Panc1 (cell line): ENCODE results near the gene MBOAT7. TPM values are rescaled to one million over a fixed set of nuclear protein-coding genes. Genes with fewer than 3 reads are reported as not detected.

Experiments used
- ATAC-seq: fragments of 200-7000 bp; cut with Tn5 transposase; 2 replicates; pipeline ENCODE4 v1.9.1; 2020; ENCODE audit warnings: mild to moderate bottlenecking, moderate library complexity
- BruUV-seq: library from RNA; stranded (reverse); fragments of 400-500 nt; replicated peaks from 2 replicates; lab custom pipeline; 2021; lab: Mats Ljungman, UMichigan
- CTCF ChIA-PET: fragments of 300-600 bp; sonication (Branson Sonifier 250); formaldehyde crosslinking; loops from one replicate; lab custom pipeline; 2022; ENCODE audit warnings: antibody characterized with exemption; lab: Charles Lee
- POLR2A ChIA-PET: fragments of 300-600 bp; sonication (Branson Sonifier 250); formaldehyde crosslinking; loops from one replicate; lab custom pipeline; 2022; ENCODE audit warnings: antibody characterized with exemption; lab: Charles Lee
- DNase-seq: peaks from one replicate; pipeline ENCODE4 v3.0.0-alpha.2; 2010; ENCODE audit warnings: low read depth, low spot score
- H3K27ac ChIP-seq: 2 replicates; pipeline ENCODE4 v1.5.1; 2011; ENCODE audit warnings: mild to moderate bottlenecking, low read length, inconsistent platforms
- H3K27me3 ChIP-seq: fragments of 200-500 bp; sonication (Bioruptor generic); 2 replicates; pipeline ENCODE4 v1.6.0; 2014; ENCODE audit warnings: low read length, inconsistent platforms; ENCODE audit not compliant: control insufficient read depth, insufficient read depth
- H3K36me3 ChIP-seq: fragments of 200-500 bp; sonication (Bioruptor generic); 2 replicates; pipeline ENCODE4 v1.5.1; 2014; ENCODE audit warnings: inconsistent platforms, mild to moderate bottlenecking, low read length, moderate library complexity; ENCODE audit not compliant: control insufficient read depth, insufficient read depth
- H3K4me1 ChIP-seq: 2 replicates; pipeline ENCODE4 v1.5.1; 2011; ENCODE audit warnings: inconsistent platforms, mild to moderate bottlenecking, low read length, moderate library complexity; ENCODE audit not compliant: control insufficient read depth, insufficient read depth
- H3K4me3 ChIP-seq, 2 experiments: 2 replicates each; pipeline ENCODE4 v1.5.1; 2011 to 2012; ENCODE audit warnings: low read depth in 2 of 2, low read length in 2 of 2, mild to moderate bottlenecking in 2 of 2, inconsistent platforms in 1 of 2, moderate library complexity in 1 of 2
- H3K9me3 ChIP-seq: fragments of 200-500 bp; sonication (Bioruptor generic); 2 replicates; pipeline ENCODE4 v1.5.1; 2014; ENCODE audit warnings: low read depth, mild to moderate bottlenecking, inconsistent platforms, low read length, moderate library complexity; ENCODE audit not compliant: control insufficient read depth, insufficient read depth
- CTCF ChIP-seq: fragments of 450-650 bp; IDR thresholded peaks from 2 replicates; pipeline ENCODE4 v1.5.1; 2017; ENCODE audit warnings: mild to moderate bottlenecking
- POLR2AphosphoS5 ChIP-seq: IDR thresholded peaks from 2 replicates; pipeline ENCODE4 v1.6.1; 2012; ENCODE audit warnings: mild to moderate bottlenecking, low read depth, low read length, moderate library complexity
- REST ChIP-seq, 2 experiments: IDR thresholded peaks; 2 replicates each; pipeline ENCODE4 v1.6.1; 2011 to 2012; ENCODE audit warnings: low read depth in 2 of 2, control low read depth in 1 of 2, low read length in 1 of 2, mild to moderate bottlenecking in 1 of 2, moderate library complexity in 1 of 2; ENCODE audit not compliant: insufficient read depth in 1 of 2
- SIN3A ChIP-seq: IDR thresholded peaks from 2 replicates; pipeline ENCODE4 v1.6.1; 2012; ENCODE audit warnings: low read depth, mild to moderate bottlenecking, low read length, moderate library complexity, borderline replicate concordance; ENCODE audit not compliant: insufficient read depth
- TCF7L2 ChIP-seq: IDR thresholded peaks from 2 replicates; pipeline ENCODE4 v1.6.1; 2011; ENCODE audit warnings: mild to moderate bottlenecking, low read depth, low read length, inconsistent platforms
- in situ Hi-C: cut with HindIII; loops from 2 replicates; pipeline ENCODE4 v1.10.0; 2016; ENCODE audit warnings: low sequenced_read_pairs, low pct_unique_long_range_greater_than_20kb
- intact Hi-C: fragments of 100-400 bp; cut with micrococcal nuclease; formaldehyde crosslinking; loops from one replicate; pipeline ENCODE4 v1.10.0; 2022; ENCODE audit not compliant: unreplicated experiment
- total RNA-seq: library from RNA; stranded (reverse); gene quantifications from one replicate; pipeline ENCODE4 v1.2.1, GENCODE V29; 2021; ENCODE audit not compliant: unreplicated experiment

Gene MBOAT7
- total RNA-seq, 1 experiment from 2014 or later: 264 TPM

GRCh38 chr19:54188215-54188871 lies 1.0 kb downstream of the MBOAT7 start:
- TSS peak; percentile 77 for BruUV-seq
- CTCF ChIA-PET: interaction anchor here (0.6 to 1.3 kb wide), 4 partner anchors 9 to 21 kb away, joined by 3 to 6 read pairs (median 4); no protein-coding TSS in a partner anchor
- peaks cover 4% of the 10 kb centered on the region for H3K36me3 ChIP-seq
- H3K4me3 ChIP-seq: peak overlapping the region; percentile 74 to 87
- in situ Hi-C loops: no loop called here
- H3K4me1 ChIP-seq: peaks cover 13% of the 10 kb centered on the region; the same call in 1 of the 2 replicates
- DNase-seq: no peak
- no peak for ATAC-seq
- H3K9me3 ChIP-seq: no peaks in the 10 kb centered on the region
- TF ChIP-seq REST (IDR thresholded peaks at IDR 0.05; ENCODE audit: insufficient read depth in 1 of 2, low read depth in 2 of 2, low read length in 1 of 2) (no peak), CTCF (no peak), POLR2AphosphoS5 (no peak), TCF7L2 (no peak), SIN3A (no peak)
- H3K27me3 ChIP-seq: no peaks in the 10 kb centered on the region
- peak overlapping the region; percentile 92 for H3K27ac ChIP-seq
- intact Hi-C loops: no loop called here
- POLR2A ChIA-PET: interaction anchor here (0.6 to 4.1 kb wide), 2 partner anchors 12 to 69 kb away, joined by 3 to 18 read pairs; partner anchors contain the start of gene RPS9

- CTCF ChIA-PET: interaction anchor here (0.6 kb wide), 1 partner anchor 14 kb away, joined by 4 read pairs; no protein-coding TSS in a partner anchor
- no peak for TF ChIP-seq CTCF
- TF ChIP-seq SIN3A: no peak
- no peak for TF ChIP-seq POLR2AphosphoS5
- no peak for TF ChIP-seq TCF7L2
- TF ChIP-seq REST (IDR thresholded peaks at IDR 0.05; ENCODE audit: insufficient read depth in 1 of 2, low read depth in 2 of 2, low read length in 1 of 2): no peak
- H3K36me3 ChIP-seq: no peaks in the 10 kb centered on the region; the same call in 1 of the 2 replicates
- in situ Hi-C loops (no loop called here), intact Hi-C loops (no loop called here)
- DNase-seq (no peak), ATAC-seq (no peak)
- no peak overlapping the region for H3K4me3 ChIP-seq
- no TSS peak for BruUV-seq
- POLR2A ChIA-PET: interaction anchor here (1.2 kb wide), 1 partner anchor 16 kb away, joined by 3 read pairs; no protein-coding TSS in a partner anchor
- H3K27ac ChIP-seq: no peak overlapping the region
- no peaks in the 10 kb centered on the region for H3K9me3 ChIP-seq
- H3K27me3 ChIP-seq: no peaks in the 10 kb centered on the region
- peaks cover 8% of the 10 kb centered on the region; the same call in 1 of the 2 replicates for H3K4me1 ChIP-seq
Observed at GRCh38 chr19:54186934-54187381, 2.4 kb downstream of the MBOAT7 start.
